ENCODE measurements around the gene CHRM3. TPM values are rescaled to one million over a fixed set of nuclear protein-coding genes. Genes with fewer than 3 reads are reported as not detected.

The CHRM3 gene
- not detected in 2 replicates for total RNA-seq

DNA sequence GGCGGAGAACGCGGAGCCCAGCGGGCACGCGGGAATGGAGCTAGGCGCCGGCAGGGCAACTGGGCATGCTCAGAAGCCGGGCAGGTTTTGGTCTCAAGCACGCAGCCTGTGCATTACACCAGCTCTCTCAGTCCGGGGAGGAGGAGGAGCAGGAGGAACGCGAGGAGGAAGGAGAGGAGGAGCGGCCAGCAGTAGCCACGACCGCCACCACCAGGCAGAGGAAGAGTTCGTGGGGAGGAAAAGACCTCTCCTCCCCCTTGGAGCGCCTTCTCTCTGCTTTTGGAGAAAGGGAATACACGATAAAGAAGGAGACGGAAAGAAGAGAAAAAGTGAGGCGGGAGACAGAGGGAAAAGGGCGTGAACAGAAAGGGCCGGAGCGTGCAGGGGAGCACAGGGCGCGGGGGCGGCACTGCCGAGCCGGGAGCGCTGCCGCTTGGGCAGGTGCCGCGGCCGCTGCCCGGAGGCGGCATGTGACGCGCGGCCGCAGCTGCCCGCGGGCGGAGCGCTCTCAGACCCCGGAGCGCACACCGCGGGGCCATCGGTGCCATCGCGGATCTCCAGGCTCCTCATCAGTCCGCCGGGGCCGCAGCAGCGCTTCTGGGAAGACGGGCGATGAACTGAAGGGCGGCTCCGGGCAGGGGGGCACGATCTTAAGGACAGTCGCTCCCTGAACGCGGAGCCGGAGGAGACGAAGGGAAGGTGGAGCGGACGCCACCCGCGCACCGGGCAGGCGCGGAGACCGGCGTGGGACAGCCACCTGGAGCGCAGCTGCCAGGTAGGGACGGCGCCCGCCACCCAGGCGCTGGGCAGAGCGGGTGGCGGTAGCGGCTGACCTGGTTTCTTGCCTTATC is at the start of gene CHRM3:
Gene CHRM3 (plus strand): TSS at position 116 of the 851 bp plus-strand sequence. CDS start 520,884 bp downstream, outside the sequence.
- POLR2A ChIA-PET, result no interaction called here
- Mint-ChIP-seq H3K9me3 (no peaks in the 10 kb centered on the region), H3K4me3 (no peak within 1 kb of the TSS), H3K4me1 (peaks cover 2% of the 10 kb centered on the region), H3K27ac (no peak within 1 kb of the TSS), H3K27me3 (peaks cover 28% of the 10 kb centered on the region), H3K36me3 (ENCODE audit: low read depth) (no peaks in the 10 kb centered on the region)
- DNase-seq (no peak), ATAC-seq (ENCODE audit: low read depth) (no peak)
- CTCF ChIA-PET, result no interaction called here
- intact Hi-C loops (cut with micrococcal nuclease), result no loop called here
- TF ChIP-seq, protein P1, sequence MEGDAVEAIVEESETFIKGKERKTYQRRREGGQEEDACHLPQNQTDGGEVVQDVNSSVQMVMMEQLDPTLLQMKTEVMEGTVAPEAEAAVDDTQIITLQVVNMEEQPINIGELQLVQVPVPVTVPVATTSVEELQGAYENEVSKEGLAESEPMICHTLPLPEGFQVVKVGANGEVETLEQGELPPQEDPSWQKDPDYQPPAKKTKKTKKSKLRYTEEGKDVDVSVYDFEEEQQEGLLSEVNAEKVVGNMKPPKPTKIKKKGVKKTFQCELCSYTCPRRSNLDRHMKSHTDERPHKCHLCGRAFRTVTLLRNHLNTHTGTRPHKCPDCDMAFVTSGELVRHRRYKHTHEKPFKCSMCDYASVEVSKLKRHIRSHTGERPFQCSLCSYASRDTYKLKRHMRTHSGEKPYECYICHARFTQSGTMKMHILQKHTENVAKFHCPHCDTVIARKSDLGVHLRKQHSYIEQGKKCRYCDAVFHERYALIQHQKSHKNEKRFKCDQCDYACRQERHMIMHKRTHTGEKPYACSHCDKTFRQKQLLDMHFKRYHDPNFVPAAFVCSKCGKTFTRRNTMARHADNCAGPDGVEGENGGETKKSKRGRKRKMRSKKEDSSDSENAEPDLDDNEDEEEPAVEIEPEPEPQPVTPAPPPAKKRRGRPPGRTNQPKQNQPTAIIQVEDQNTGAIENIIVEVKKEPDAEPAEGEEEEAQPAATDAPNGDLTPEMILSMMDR (IDR thresholded peaks at IDR 0.05), result no peak

GRCh38 chr1:239337799-239338430 is 48.5 kb upstream of the CHRM3 start:
- DNase-seq, result no peak
- CTCF ChIA-PET, result no interaction called here
- intact Hi-C loops (cut with micrococcal nuclease), result no loop called here

GRCh38 chr1:239347776-239348175 is 38.6 kb upstream of the CHRM3 start:
- Mint-ChIP-seq H3K4me3 (no peak overlapping the region), H3K27me3 (no peaks in the 10 kb centered on the region), H3K9me3 (no peaks in the 10 kb centered on the region), H3K27ac (no peak overlapping the region), H3K4me1 (no peaks in the 10 kb centered on the region), H3K36me3 (ENCODE audit: low read depth) (no peaks in the 10 kb centered on the region)
- POLR2A ChIA-PET, result no interaction called here
- intact Hi-C loops (cut with micrococcal nuclease), result no loop called here
- ATAC-seq (ENCODE audit: low read depth) (no peak), DNase-seq (no peak)
- TF ChIP-seq, protein P1 (IDR thresholded peaks at IDR 0.05), result no peak
- CTCF ChIA-PET, result no interaction called here

More at GRCh38 chr1:239337799-239338430, 48.5 kb upstream of the CHRM3 start:
- peaks cover 14% of the 10 kb centered on the region for H3K9me3 Mint-ChIP-seq
- no peak overlapping the region for H3K4me3 Mint-ChIP-seq
- POLR2A ChIA-PET, result no interaction called here
- no peak overlapping the region for H3K27ac Mint-ChIP-seq
- TF ChIP-seq, protein P1 (IDR thresholded peaks at IDR 0.05), result no peak
- H3K27me3 Mint-ChIP-seq, result no peaks in the 10 kb centered on the region
- no peaks in the 10 kb centered on the region for H3K4me1 Mint-ChIP-seq
- no peak for ATAC-seq (ENCODE audit: low read depth)
- H3K36me3 Mint-ChIP-seq (ENCODE audit: low read depth), result no peaks in the 10 kb centered on the region

DNA sequence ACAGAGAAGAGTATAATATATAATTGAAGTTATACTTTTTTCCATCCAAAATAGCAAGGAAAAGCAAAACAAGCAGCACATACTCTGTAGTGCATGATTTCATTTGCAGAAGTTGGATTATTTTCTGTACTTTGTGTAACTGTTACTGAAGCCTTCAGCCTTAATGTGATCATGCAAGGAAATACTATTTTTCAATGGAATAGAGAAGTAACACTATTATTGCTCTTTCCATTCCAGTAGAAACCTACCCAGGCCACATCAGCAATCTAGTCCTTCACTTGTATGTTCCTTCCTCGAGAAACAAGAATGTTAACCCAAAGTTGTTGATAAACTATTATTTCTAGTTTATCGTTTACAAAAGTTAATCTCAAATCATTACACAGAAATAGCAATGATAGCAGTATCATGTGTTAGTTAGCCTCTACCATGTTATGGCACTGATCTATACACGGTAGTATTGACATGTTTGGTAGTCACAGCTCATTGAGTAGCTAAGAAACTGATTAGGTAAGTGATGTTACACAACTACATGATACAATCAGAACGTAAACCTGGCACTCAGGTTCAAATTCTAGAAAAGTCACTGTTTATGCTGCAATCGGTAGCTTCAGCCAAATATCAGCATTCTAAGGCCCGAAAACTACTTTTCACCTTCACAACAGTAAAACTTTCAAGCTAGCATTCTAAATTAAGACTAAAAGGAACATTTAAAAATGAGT is 37.6 kb upstream of the CHRM3 start:
- Mint-ChIP-seq H3K9me3 (no peaks in the 10 kb centered on the region), H3K4me1 (no peaks in the 10 kb centered on the region), H3K27ac (no peak overlapping the region), H3K36me3 (ENCODE audit: low read depth) (no peaks in the 10 kb centered on the region), H3K27me3 (no peaks in the 10 kb centered on the region), H3K4me3 (no peak overlapping the region)
- CTCF ChIA-PET, result no interaction called here
- DNase-seq (no peak), ATAC-seq (ENCODE audit: low read depth) (no peak)
- intact Hi-C loops (cut with micrococcal nuclease), result no loop called here
- TF ChIP-seq, protein P1 (IDR thresholded peaks at IDR 0.05), result no peak
- POLR2A ChIA-PET, result no interaction called here

- Mint-ChIP-seq H3K36me3 (ENCODE audit: low read depth) (no peaks in the 10 kb centered on the region), H3K27ac (no peak overlapping the region), H3K9me3 (no peaks in the 10 kb centered on the region), H3K27me3 (no peaks in the 10 kb centered on the region), H3K4me1 (no peaks in the 10 kb centered on the region), H3K4me3 (no peak overlapping the region)
- ATAC-seq (ENCODE audit: low read depth), result no peak
- intact Hi-C loops (cut with micrococcal nuclease), result no loop called here
- no peak for DNase-seq
- TF ChIP-seq, protein P1 (IDR thresholded peaks at IDR 0.05), result no peak
- POLR2A ChIA-PET, result no interaction called here
- CTCF ChIA-PET, result no interaction called here
These were observed 36.7 kb upstream of the CHRM3 start for GRCh38 chr1:239349699-239350098.

All from activated B cell treated with CpG ODN at 0.5 μM for 24 hours (primary cell).